ENCODE results near the gene IYD.
"Not testable (repeated sequence)": the region's sequence is repeated elsewhere in the genome, so short reads cannot be mapped to it uniquely, and the experiment has no call there.

IYD gene

DNA sequence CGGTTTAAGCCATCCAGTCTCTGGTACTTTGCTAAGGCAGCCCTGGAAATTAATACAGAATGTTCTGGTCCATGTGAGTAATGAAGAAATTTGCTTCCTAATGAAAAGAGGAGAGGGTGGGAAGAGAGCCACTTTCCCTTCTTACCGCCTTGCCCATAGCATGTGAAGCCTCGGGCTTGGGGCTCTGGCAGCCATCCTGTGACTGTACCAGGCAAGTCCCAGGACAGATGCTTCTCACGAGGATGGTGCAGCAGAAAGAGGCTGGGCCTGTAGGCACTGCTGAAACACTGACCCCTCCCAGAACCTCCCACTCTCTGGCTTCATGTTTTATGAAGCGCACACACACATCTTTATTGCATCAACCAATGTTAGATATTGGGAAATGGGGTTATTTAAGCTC is 74.8 kb downstream of the IYD start:
- no peak overlapping the region for H3K4me3 ChIP-seq (ENCODE audit: low read length)
- TF ChIP-seq, protein P1, sequence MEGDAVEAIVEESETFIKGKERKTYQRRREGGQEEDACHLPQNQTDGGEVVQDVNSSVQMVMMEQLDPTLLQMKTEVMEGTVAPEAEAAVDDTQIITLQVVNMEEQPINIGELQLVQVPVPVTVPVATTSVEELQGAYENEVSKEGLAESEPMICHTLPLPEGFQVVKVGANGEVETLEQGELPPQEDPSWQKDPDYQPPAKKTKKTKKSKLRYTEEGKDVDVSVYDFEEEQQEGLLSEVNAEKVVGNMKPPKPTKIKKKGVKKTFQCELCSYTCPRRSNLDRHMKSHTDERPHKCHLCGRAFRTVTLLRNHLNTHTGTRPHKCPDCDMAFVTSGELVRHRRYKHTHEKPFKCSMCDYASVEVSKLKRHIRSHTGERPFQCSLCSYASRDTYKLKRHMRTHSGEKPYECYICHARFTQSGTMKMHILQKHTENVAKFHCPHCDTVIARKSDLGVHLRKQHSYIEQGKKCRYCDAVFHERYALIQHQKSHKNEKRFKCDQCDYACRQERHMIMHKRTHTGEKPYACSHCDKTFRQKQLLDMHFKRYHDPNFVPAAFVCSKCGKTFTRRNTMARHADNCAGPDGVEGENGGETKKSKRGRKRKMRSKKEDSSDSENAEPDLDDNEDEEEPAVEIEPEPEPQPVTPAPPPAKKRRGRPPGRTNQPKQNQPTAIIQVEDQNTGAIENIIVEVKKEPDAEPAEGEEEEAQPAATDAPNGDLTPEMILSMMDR (conservative IDR thresholded peaks at IDR 0.05; ENCODE audit: low read depth, low read length) = no peak
- DNase-seq (ENCODE audit: low read depth) = no peak

DNA sequence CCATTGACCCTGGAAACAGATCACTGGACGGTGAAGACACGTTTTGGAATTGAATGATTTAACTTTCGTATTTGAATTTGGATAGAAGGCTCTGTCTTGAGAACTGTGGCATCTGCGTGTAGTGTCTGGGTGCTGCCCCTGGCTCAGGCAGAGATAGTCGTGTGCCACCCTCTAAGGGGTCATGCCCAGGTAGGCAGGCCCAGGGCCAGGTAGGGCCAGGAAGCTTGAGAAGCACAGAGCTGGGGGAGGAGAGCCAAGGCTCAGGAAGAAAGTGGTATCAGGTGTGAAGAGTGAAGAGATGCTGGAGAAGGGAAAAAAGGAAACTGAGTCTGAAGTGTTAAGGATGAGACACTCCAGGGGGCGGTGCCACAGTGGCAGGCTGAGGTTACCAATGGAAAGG is 75.5 kb downstream of the IYD start:
- no peak overlapping the region for H3K4me3 ChIP-seq (ENCODE audit: low read length)
- TF ChIP-seq, protein P1 (conservative IDR thresholded peaks at IDR 0.05; ENCODE audit: low read depth, low read length) = no peak
- no peak for DNase-seq (ENCODE audit: low read depth)

DNA sequence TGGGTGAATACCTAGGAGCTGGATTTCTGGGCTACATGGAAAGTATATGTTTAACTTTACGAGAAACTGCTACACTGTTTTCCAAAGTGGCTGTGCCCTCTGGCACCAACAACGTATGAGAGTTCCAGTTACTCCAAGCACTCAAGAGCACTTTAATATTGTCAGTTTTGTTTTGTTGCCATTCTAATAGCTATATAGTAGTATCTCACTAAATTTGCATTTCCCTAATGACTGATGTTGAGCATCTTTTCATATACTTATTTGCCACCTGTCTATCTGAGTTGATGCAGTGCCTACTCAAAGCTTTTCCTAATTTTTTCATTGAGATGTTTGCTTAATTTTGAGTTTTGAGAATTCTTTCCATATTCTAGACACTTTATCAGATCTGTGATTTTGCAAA is 76.7 kb downstream of the IYD start:
- TF ChIP-seq, protein P1 (conservative IDR thresholded peaks at IDR 0.05; ENCODE audit: low read depth, low read length) = no peak
- no peak overlapping the region for H3K4me3 ChIP-seq (ENCODE audit: low read length)
- no peak for DNase-seq (ENCODE audit: low read depth)

DNA sequence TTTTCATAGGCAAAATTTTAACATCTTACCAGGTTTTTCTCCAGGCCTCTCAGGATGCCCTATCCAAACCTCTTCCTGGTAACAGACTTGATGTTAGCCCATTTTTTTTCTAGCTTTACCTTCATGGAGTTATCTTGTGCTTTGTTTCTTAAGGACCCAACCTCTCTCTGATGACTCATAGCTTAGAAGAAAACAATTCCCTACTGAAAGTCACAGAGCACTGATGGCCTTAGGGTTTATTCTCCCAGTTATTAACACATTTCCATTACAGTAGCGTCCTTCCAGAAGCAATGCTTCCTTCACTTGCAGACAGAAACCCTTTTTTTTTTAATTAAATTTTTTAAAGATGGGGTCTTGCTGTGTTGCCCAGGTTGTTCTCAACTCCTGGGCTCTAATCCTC is 79.4 kb downstream of the IYD start:
- H3K4me3 ChIP-seq (ENCODE audit: low read length) = no peak overlapping the region
- DNase-seq (ENCODE audit: low read depth) = no peak
- TF ChIP-seq, protein P1 (conservative IDR thresholded peaks at IDR 0.05; ENCODE audit: low read depth, low read length) = no peak

DNA sequence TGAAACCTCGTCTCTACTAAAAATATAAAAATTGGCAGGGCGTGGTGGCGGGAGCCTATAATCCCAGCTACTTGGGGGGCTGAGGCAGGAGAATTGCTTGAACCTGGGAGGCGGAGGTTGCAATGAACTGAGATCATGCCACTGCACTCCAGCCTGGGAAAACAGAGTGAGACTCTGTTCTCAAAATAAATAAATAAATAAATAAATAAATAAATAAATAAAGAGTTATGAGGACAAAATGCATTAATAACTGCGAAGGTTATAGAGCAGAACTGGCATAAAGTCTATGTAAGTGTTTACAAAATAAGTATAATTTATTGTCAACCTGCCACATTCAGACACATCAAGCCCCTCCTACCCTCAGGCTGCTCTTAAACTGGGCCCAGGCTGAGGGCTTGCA is 80.2 kb downstream of the IYD start:
- not testable (repeated sequence) for H3K4me3 ChIP-seq (ENCODE audit: low read length); DNase-seq (ENCODE audit: low read depth)

DNA sequence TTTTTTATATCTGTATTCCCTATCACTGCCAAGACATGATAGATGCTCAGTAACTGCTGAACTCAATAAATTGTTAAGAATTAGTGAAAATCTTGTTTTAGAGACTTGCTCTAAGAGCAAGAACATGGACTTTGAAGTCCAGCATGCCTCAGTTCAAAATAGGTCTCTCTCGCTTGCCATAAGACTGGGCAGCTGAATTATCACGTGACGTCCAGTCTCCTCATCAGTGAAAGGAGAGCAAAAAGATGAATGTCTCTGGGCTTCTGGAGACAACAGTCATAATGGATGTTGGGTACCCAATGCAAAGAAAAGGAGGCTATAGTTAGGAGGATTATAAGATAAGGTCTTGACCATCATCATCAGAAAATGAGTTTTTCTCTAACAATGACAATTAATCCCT is 82.1 kb downstream of the IYD start:
- DNase-seq (ENCODE audit: low read depth) = no peak
- TF ChIP-seq, protein P1 (conservative IDR thresholded peaks at IDR 0.05; ENCODE audit: low read depth, low read length) = no peak
- H3K4me3 ChIP-seq (ENCODE audit: low read length) = no peak overlapping the region

DNA sequence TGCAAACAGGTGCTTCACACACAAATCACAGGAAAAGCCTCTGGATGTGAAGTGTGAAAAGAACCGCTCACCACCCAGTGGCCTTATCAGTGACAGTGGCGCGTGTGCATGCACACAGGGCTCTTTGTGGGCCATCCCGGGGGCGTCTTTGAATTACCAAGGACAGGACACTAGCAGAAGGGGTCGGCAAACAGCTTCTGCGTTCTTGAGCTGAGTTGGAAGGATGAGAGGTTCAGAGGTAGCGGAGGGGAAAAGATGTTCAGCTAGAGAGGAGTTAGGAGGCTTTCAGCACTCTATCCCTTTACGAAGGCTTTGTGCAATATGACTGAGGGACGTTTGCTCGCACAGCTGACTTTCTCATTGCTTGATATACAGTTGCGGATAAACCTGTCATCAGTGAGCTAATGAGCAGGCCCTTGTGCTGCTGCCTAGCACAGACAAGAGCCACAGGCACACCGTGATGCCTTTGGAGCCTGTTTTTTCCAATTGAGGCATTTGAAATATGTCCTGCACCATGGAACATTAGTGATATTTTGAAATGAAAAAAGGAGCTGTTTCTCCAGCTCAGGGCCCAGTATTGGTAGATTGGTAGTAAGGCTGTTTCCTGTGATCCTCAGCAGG is 83.1 kb downstream of the IYD start:
- no peak overlapping the region for H3K4me3 ChIP-seq (ENCODE audit: low read length)
- DNase-seq (ENCODE audit: low read depth) = no peak
- TF ChIP-seq, protein P1 (conservative IDR thresholded peaks at IDR 0.05; ENCODE audit: low read depth, low read length) = no peak
